Loucy (cell line): ENCODE results near the gene ANTXR2.

Experiments
- H2AFZ ChIP-seq: fragments of 200-600 bp; sonication (generic); 2 replicates; pipeline ENCODE4 v1.6.0; 2016; ENCODE audit warnings: antibody characterized with exemption, mild to moderate bottlenecking, low read length, moderate library complexity
- H3F3A ChIP-seq: fragments of 200-600 bp; 2 replicates; pipeline ENCODE4 v1.6.0; 2016; ENCODE audit warnings: antibody characterized with exemption, low read depth, mild to moderate bottlenecking
- H3K27me3 ChIP-seq: fragments of 200-600 bp; sonication (generic); 2 replicates; pipeline ENCODE4 v1.6.1; 2014; ENCODE audit warnings: low read length, mild to moderate bottlenecking; ENCODE audit not compliant: insufficient read depth, poor library complexity, severe bottlenecking
- H3K36me3 ChIP-seq: fragments of 200-600 bp; sonication (generic); 2 replicates; pipeline ENCODE4 v1.6.1; 2016; ENCODE audit warnings: low read length; ENCODE audit not compliant: insufficient read depth
- H3K4me1 ChIP-seq: fragments of 200-600 bp; sonication (generic); 2 replicates; pipeline ENCODE4 v1.5.1; 2014; ENCODE audit warnings: low read length, mild to moderate bottlenecking; ENCODE audit not compliant: insufficient read depth, poor library complexity, severe bottlenecking
- H3K4me2 ChIP-seq: fragments of 200-600 bp; sonication (generic); 2 replicates; pipeline ENCODE4 v1.6.0; 2014; ENCODE audit warnings: antibody characterized with exemption, low read length, low read depth, mild to moderate bottlenecking; ENCODE audit not compliant: poor library complexity, severe bottlenecking
- H3K4me3 ChIP-seq: fragments of 200-600 bp; sonication (generic); 2 replicates; pipeline ENCODE4 v1.5.1; 2014; ENCODE audit warnings: low read length, mild to moderate bottlenecking, mixed read lengths; ENCODE audit not compliant: poor library complexity, severe bottlenecking
- H3K79me2 ChIP-seq: fragments of 200-600 bp; sonication (generic); 2 replicates; pipeline ENCODE4 v1.6.1; 2014; ENCODE audit warnings: low read length; ENCODE audit not compliant: insufficient read depth
- H3K9ac ChIP-seq: fragments of 200-600 bp; sonication (generic); 2 replicates; pipeline ENCODE4 v1.6.0; 2014; ENCODE audit warnings: mild to moderate bottlenecking, low read depth, low read length, moderate library complexity; ENCODE audit not compliant: poor library complexity, severe bottlenecking
- H3K9me2 ChIP-seq: fragments of 200-600 bp; sonication (generic); replicated peaks from 2 replicates; pipeline ENCODE4 v1.6.1; 2016; ENCODE audit warnings: low read depth, low read length, mixed read lengths
- H3K9me3 ChIP-seq: fragments of 200-600 bp; sonication (generic); 2 replicates; pipeline ENCODE4 v1.6.1; 2014; ENCODE audit warnings: mild to moderate bottlenecking, antibody characterized with exemption, low read length, low read depth; ENCODE audit not compliant: insufficient read depth
- H4K20me1 ChIP-seq: fragments of 200-600 bp; sonication (generic); 2 replicates; pipeline ENCODE4 v1.6.0; 2014; ENCODE audit warnings: antibody characterized with exemption, low read length, mild to moderate bottlenecking; ENCODE audit not compliant: insufficient read depth, poor library complexity, severe bottlenecking
- CTCF ChIP-seq: fragments of 200-600 bp; sonication (generic); conservative IDR thresholded peaks from 2 replicates; pipeline ENCODE4 v1.5.1; 2014; ENCODE audit warnings: mild to moderate bottlenecking, antibody characterized with exemption, low read length
- EZH2phosphoT487 ChIP-seq: fragments of 200-600 bp; IDR thresholded peaks from 2 replicates; pipeline ENCODE4 v1.6.1; 2018; ENCODE audit warnings: antibody characterized with exemption, mild to moderate bottlenecking, moderate library complexity, borderline replicate concordance

Gene ANTXR2

GRCh38 chr4:80093563-80093962 lies 20.5 kb upstream of the ANTXR2 start:
- no peak overlapping the region for H2AFZ ChIP-seq
- H3F3A ChIP-seq, result no peaks in the 10 kb centered on the region
- H3K4me2 ChIP-seq, result no peak overlapping the region
- peaks cover 4% of the 10 kb centered on the region; the same call in 1 of the 2 replicates for H3K36me3 ChIP-seq
- H3K9me3 ChIP-seq, result no peaks in the 10 kb centered on the region
- H3K79me2 ChIP-seq, result no peaks in the 10 kb centered on the region
- no peak overlapping the region for H3K4me3 ChIP-seq
- TF ChIP-seq CTCF, result no peak
- no peak for TF ChIP-seq EZH2phosphoT487
- no peaks in the 10 kb centered on the region for H3K9me2 ChIP-seq
- H3K9ac ChIP-seq, result no peak overlapping the region
- no peaks in the 10 kb centered on the region for H3K27me3 ChIP-seq
- no peaks in the 10 kb centered on the region for H3K4me1 ChIP-seq
- H4K20me1 ChIP-seq, result no peaks in the 10 kb centered on the region

- Histone ChIP-seq H3K4me1 (no peaks in the 10 kb centered on the region), H3K27me3 (no peaks in the 10 kb centered on the region), H3F3A (no peaks in the 10 kb centered on the region), H3K9me3 (no peaks in the 10 kb centered on the region), H3K79me2 (no peaks in the 10 kb centered on the region), H3K4me2 (no peak overlapping the region), H2AFZ (no peak overlapping the region), H4K20me1 (no peaks in the 10 kb centered on the region), H3K9ac (no peak overlapping the region), H3K4me3 (no peak overlapping the region), H3K36me3 (peaks cover 4% of the 10 kb centered on the region; the same call in 1 of the 2 replicates), H3K9me2 (no peaks in the 10 kb centered on the region)
- no peak for TF ChIP-seq CTCF
- no peak for TF ChIP-seq EZH2phosphoT487
Measured at GRCh38 chr4:80092847-80093246, 19.8 kb upstream of the ANTXR2 start.

GRCh38 chr4:80092088-80092487 lies 19.1 kb upstream of the ANTXR2 start:
- Histone ChIP-seq H3K27me3 (no peaks in the 10 kb centered on the region), H3K9me3 (no peaks in the 10 kb centered on the region), H3F3A (no peaks in the 10 kb centered on the region), H3K36me3 (peaks cover 3% of the 10 kb centered on the region; the same call in 1 of the 2 replicates), H3K79me2 (no peaks in the 10 kb centered on the region), H2AFZ (no peak overlapping the region), H3K4me1 (no peaks in the 10 kb centered on the region), H3K4me2 (no peak overlapping the region), H3K9me2 (no peaks in the 10 kb centered on the region), H3K9ac (no peak overlapping the region), H4K20me1 (no peaks in the 10 kb centered on the region), H3K4me3 (no peak overlapping the region)
- TF ChIP-seq EZH2phosphoT487 (no peak), CTCF (no peak)
